Thymus (tissue), 11 donors: ENCODE results near the gene UPF2. TPM values are rescaled to one million over a fixed set of nuclear protein-coding genes. Genes with fewer than 3 reads are reported as not detected.
A peak's percentile ranks its signal among the peaks of the same experiment; 100 is the strongest.

Source experiments
- DNase-seq, 9 donors: peaks; one replicate each; pipeline ENCODE4 v3.0.0-alpha.2; 2013; ENCODE audit warnings: low spot score in 9 of 9, low read depth in 6 of 9, missing footprints in 1 of 9
- H3K27ac ChIP-seq, 2 donors: one replicate each; pipeline ENCODE4 v1.5.1; 2013; ENCODE audit warnings: control low read depth in 1 of 2, low read depth in 1 of 2, low read length in 1 of 2, mild to moderate bottlenecking in 1 of 2, moderate library complexity in 1 of 2
- H3K27me3 ChIP-seq, 2 donors: one replicate each; pipeline ENCODE4 v1.5.1; 2013; ENCODE audit warnings: low read length in 1 of 2; ENCODE audit not compliant: control insufficient read depth in 2 of 2, insufficient read depth in 1 of 2
- H3K36me3 ChIP-seq, 2 donors: one replicate each; pipeline ENCODE4 v1.5.1; 2013; ENCODE audit warnings: low read length in 1 of 2, mild to moderate bottlenecking in 1 of 2, moderate library complexity in 1 of 2; ENCODE audit not compliant: control insufficient read depth in 2 of 2, insufficient read depth in 2 of 2
- H3K4me1 ChIP-seq, 2 donors: one replicate each; pipeline ENCODE4 v1.5.1; 2013; ENCODE audit warnings: low read length in 2 of 2; ENCODE audit not compliant: control insufficient read depth in 2 of 2, insufficient read depth in 2 of 2
- H3K4me3 ChIP-seq, 2 donors: one replicate each; pipeline ENCODE4 v1.5.1; 2013; ENCODE audit warnings: low read length in 2 of 2, control low read depth in 1 of 2, mild to moderate bottlenecking in 1 of 2
- H3K9me3 ChIP-seq, 2 donors: one replicate each; pipeline ENCODE4 v1.5.1; 2013; ENCODE audit warnings: low read length in 1 of 2, mild to moderate bottlenecking in 1 of 2; ENCODE audit not compliant: control insufficient read depth in 2 of 2, insufficient read depth in 1 of 2
- WGBS: extraction: QIAGEN DNeasy Blood & Tissue Kit; methylation state at CpG from one replicate; pipeline ENCODE4 v1.1.7; 2013; 5-methylcytosine and 5-hydroxymethylcytosine counted together
- polyA plus RNA-seq: library from polyadenylated mRNA; stranded (reverse); fragments of 200-250 nt; gene quantifications from one replicate; pipeline ENCODE4 v1.2.3, GENCODE V29; 2013
- total RNA-seq: library from RNA; stranded (reverse); fragments of 120-200 nt; gene quantifications from one replicate; pipeline ENCODE4 v1.2.4, GENCODE V29; 2013
- donor health status: healthy.

The UPF2 gene
- total and polyA plus RNA-seq, 2 donors: 13.7 to 22.7 TPM

- Histone ChIP-seq H3K4me3 (no peak overlapping the region), H3K4me1 (peaks cover 0 to 17% of the 10 kb centered on the region in 2 donors), H3K36me3 (no peaks in the 10 kb centered on the region), H3K27ac (peak overlapping the region; percentile 47 to 56), H3K9me3 (no peaks in the 10 kb centered on the region), H3K27me3 (no peaks in the 10 kb centered on the region)
- no peak for DNase-seq
- WGBS: 96% methylated on average over 16 of the region's 16 CpGs
These were observed 155.0 kb downstream of the UPF2 start for GRCh38 chr10:11887381-11888227.

DNA sequence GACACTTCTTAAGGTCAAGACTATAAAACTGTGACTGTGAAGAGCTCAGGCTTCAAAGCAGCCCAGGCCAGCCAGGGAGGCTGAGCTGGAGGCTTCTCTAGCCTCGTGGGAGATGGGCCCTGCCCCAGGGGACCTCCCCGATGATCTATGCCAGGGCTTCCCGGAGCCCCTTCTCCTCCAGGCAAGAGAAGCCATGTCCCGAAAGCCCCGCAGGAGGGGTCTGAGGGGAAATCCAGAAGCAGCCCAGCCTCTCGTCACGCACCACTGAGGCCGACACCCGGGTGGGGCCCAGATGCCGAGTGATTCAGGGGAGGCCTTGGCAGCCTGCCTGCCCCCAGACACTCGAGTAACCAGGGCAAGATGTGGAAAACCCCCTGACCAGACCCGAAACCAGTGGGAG, 155.8 kb downstream of the UPF2 start:
- H3K27me3 ChIP-seq: no peaks in the 10 kb centered on the region
- 93% methylated on average over 12 of the region's 12 CpGs for WGBS
- peak in 1 of 9 donors; percentile 40 for DNase-seq

DNA sequence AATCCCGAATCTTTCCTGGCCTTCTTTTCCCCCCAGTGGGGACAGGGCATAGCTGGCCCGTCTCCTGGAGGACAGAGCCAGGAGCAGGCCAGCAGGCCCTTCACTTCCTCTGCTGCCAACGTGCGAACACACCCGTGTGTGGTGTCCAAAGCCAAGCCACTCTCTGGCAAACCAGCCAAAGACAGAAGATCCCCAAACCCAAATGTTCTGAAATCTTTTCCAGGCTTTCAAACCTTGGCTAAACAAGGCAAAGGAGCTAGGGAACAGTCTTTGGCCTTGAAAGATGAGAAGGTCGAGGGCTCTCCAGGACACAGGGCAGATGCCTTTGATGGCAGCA, 156.5 kb downstream of the UPF2 start:
- WGBS: 92% methylated on average over 6 of the region's 6 CpGs

More for the DNA sequence above, 155.8 kb downstream of the UPF2 start:
- H3K36me3 ChIP-seq: no peaks in the 10 kb centered on the region
- H3K4me3 ChIP-seq: no peak overlapping the region
- H3K4me1 ChIP-seq: peaks cover 0 to 19% of the 10 kb centered on the region in 2 donors
- H3K27ac ChIP-seq: peak overlapping the region in 1 of 2 donors; percentile 68
- no peaks in the 10 kb centered on the region for H3K9me3 ChIP-seq

GRCh38 chr10:11885437-11886137, 157.0 kb downstream of the UPF2 start:
- Histone ChIP-seq H3K27ac (no peak overlapping the region), H3K36me3 (no peaks in the 10 kb centered on the region), H3K9me3 (no peaks in the 10 kb centered on the region), H3K4me3 (no peak overlapping the region), H3K4me1 (peaks cover 0 to 25% of the 10 kb centered on the region in 2 donors), H3K27me3 (no peaks in the 10 kb centered on the region)
- DNase-seq: no peak
- WGBS: 97% methylated on average over 13 of the region's 13 CpGs

More for the DNA sequence above, 156.5 kb downstream of the UPF2 start:
- Histone ChIP-seq H3K4me3 (no peak overlapping the region), H3K27ac (peak overlapping the region in 1 of 2 donors; percentile 68), H3K9me3 (no peaks in the 10 kb centered on the region), H3K4me1 (peaks cover 0 to 20% of the 10 kb centered on the region in 2 donors), H3K36me3 (no peaks in the 10 kb centered on the region), H3K27me3 (no peaks in the 10 kb centered on the region)
- no peak for DNase-seq

GRCh38 chr10:11884706-11885423, 157.7 kb downstream of the UPF2 start:
- DNase-seq: no peak
- Histone ChIP-seq H3K36me3 (no peaks in the 10 kb centered on the region), H3K27ac (peak overlapping the region; percentile 32 to 59), H3K9me3 (no peaks in the 10 kb centered on the region), H3K4me1 (peaks cover 0 to 26% of the 10 kb centered on the region in 2 donors), H3K4me3 (no peak overlapping the region), H3K27me3 (no peaks in the 10 kb centered on the region)
- 84% methylated on average over 7 of the region's 7 CpGs for WGBS

- no peaks in the 10 kb centered on the region for H3K9me3 ChIP-seq
- no peak overlapping the region for H3K27ac ChIP-seq
- peaks cover 0 to 26% of the 10 kb centered on the region in 2 donors for H3K4me1 ChIP-seq
- H3K4me3 ChIP-seq: no peak overlapping the region
- H3K27me3 ChIP-seq: no peaks in the 10 kb centered on the region
- DNase-seq: no peak
- 85% methylated on average over 14 of the region's 14 CpGs for WGBS
- no peaks in the 10 kb centered on the region for H3K36me3 ChIP-seq
These were observed 159.8 kb downstream of the UPF2 start for GRCh38 chr10:11882646-11883375.

- no peak for DNase-seq
These were observed 160.9 kb downstream of the UPF2 start for GRCh38 chr10:11881477-11882417.

DNA sequence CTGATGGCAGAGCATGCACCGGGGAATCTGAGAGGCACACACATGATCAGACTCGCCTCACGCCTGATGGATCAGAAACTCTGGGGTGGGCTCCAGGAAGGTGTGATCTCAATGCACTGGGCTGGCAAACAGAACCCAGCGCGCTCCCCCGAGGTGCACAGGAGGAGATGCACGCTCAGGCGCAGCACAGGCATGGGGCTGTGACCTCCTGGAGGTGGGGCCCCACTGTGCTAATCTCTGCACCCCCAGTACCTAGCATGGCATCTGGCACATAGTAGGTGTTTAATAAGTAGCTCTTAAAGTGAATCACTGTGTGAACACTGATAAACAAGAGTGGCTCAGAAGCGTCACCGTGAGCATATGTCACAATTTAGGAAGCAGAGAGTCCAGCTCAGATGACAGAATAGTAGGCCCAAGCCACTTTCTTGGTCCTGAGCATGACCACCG, 161.6 kb downstream of the UPF2 start:
- WGBS: 83% methylated on average over 11 of the region's 11 CpGs
- Histone ChIP-seq H3K27ac (no peak overlapping the region), H3K4me3 (no peak overlapping the region), H3K4me1 (peaks cover 0 to 24% of the 10 kb centered on the region in 2 donors), H3K36me3 (no peaks in the 10 kb centered on the region), H3K27me3 (peaks cover 0 to 2% of the 10 kb centered on the region in 2 donors), H3K9me3 (no peaks in the 10 kb centered on the region)
- no peak for DNase-seq

More at GRCh38 chr10:11881477-11882417, 160.9 kb downstream of the UPF2 start:
- Histone ChIP-seq H3K27me3 (peaks cover 0 to 2% of the 10 kb centered on the region in 2 donors), H3K4me3 (no peak overlapping the region), H3K36me3 (no peaks in the 10 kb centered on the region), H3K4me1 (peaks cover 0 to 23% of the 10 kb centered on the region in 2 donors), H3K27ac (no peak overlapping the region), H3K9me3 (no peaks in the 10 kb centered on the region)
- 95% methylated on average over 21 of the region's 21 CpGs for WGBS
